Stimulated activated CD8-positive, alpha-beta memory T cell treated with anti-CD3 and anti-CD28 coated beads, Interleukin-12 subunit alpha, Interleukin-12 subunit beta, amount 100 ng/mL, for 1 hour (primary cell): Measurements from ENCODE around the gene ITM2B.
"Not testable (repeated sequence)": the region's sequence is repeated elsewhere in the genome, so short reads cannot be mapped to it uniquely, and the experiment has no call there.

Experiments
- DNase-seq: peaks from one replicate; pipeline ENCODE4 v3.0.0-alpha.2; 2020; ENCODE audit warnings: low read depth

The ITM2B gene

DNA sequence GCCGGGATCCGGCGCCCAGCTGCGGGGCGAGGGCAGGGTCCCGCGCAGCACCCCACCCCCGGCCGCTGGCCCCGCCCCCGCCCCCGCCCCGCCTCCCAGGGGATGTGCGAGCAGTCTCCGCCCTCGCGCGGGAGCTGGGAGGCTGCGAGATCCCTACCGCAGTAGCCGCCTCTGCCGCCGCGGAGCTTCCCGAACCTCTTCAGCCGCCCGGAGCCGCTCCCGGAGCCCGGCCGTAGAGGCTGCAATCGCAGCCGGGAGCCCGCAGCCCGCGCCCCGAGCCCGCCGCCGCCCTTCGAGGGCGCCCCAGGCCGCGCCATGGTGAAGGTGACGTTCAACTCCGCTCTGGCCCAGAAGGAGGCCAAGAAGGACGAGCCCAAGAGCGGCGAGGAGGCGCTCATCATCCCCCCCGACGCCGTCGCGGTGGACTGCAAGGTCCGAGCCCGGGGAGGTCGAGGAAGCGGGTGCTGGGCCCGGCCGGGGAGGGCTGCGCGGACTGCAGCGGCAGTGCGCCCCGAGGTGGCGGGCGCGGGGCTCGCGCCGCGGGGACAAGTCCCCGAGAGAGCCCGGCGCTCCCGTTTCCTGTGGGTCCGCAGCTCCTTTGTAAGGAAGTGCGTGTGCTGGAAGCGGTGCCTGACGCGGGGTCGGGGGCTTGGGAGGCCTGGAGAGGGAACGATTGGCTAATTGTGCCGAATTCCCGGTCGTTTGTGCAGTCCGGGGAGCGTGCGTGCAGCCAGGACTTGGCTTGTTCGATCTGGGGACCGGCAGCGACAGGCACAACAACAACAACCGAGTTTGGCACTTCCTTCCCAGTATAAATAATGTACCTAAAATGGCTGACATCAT is at the start of gene ITM2B:
Gene ITM2B (plus strand): TSS at position 161 of the 843 bp plus-strand sequence. CDS start 155 bp downstream, at position 316.
- peak; percentile 46 for DNase-seq

DNA sequence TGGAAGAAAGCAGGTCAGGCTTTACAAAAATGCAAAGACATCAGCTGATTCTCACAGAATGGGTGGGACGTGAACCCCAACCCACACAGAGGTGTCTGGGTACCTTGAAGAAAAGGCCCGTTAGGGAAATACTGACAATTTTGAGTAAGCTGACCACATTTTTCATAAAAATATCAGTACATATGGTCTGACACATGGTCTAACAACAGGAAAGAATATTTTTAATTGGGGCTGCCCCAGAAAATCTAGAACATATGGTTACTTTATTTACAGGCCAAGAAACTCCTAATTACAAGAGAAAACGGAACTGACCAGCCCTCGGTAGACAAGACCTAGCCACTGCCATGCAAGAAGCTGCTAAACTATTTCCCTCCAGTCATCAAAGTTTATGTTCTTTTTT is 48.7 kb upstream of the ITM2B start:
- DNase-seq, result no peak

DNA sequence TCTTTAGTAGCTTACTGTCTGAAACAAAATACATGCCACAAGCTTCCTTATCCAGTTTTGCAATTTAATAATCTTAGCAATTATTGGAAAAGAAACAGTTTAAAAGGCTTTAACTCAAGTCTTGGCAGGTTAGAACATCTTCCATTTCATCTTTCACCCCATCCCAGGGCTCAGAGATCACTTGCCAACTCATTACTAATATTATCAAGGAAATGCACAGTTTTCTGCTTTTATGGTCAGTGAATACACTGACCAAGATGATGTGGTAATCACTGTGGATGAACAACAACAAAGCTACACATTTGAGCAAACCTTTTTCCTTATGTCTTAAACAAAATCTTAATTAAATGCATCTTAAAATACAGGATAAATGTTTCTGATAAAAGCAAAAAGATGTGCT is 48.0 kb upstream of the ITM2B start:
- DNase-seq, result no peak

DNA sequence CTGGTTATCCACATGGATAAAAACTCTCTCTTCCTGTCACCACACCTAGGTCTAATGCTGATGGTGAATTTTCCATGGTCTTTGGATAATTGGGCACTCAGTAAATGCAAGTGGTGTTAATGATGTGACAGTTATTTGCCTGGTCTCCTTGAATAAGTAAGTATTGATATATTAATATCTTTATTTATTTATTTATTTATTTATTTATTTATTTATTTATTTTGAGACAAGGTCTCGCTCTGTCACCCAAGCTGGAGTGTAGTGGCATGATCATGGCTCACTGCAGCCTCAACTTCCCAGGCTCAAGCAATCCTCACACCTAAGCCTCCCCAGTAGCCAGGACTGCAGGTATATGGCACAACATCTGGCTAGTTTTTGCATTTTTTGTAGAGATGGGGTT is 46.3 kb upstream of the ITM2B start:
- no peak for DNase-seq

DNA sequence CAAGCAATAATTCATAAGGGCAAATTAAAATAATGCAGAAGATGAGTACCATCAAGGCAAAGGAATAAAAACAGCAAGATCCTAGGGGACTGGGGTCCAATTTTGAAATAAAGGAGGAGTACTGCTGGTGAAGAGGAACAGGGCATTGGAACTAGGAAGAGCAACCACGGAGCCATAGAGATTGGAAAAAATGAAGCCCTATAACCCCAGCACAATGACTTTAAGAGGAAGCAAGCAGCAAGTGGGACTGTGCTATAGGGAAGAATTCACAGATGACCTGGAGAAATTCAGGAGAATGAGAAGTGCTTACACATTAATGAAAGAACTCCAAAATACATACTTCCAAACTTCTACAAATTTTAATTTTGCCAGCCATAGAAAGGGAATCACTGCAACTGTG is 44.9 kb upstream of the ITM2B start:
- DNase-seq, result no peak

DNA sequence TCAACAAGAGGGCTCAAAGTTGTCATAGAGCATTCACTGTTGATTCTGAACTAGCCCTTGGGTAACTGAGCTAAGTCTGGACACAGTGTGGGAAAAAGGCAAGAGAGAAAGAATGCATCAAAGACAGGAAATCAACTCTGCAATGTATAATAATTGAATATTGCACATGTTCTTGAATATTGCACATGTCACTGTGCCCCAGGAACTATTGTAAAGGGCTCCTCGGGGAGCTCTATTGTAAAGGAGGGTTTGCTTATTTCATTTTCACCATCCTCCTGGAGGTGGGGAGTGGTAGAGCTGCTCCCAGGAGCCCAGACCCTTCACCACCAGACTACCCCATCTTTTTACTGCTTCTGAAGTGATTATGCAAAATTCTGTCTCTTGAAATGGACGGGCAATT is 44.4 kb upstream of the ITM2B start:
- DNase-seq, result no peak

DNA sequence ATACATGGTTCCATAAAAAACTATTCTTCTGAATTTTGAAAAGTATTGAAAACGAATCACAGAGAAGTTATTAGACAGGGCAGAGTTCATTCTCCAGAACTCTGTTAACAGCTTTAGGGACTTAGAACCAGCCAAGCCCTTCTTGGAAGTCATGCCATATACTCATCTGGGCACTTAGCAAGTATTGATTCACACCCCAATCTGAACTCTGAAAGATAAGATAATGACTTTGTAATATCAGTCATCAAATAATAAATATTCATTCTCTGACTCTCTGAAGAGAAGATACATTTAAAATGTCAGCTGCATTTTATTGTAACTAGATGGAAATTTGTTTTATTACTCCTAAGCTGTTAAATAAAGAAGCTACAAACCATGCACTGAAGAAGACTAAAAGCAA is 43.8 kb upstream of the ITM2B start:
- DNase-seq, result no peak

DNA sequence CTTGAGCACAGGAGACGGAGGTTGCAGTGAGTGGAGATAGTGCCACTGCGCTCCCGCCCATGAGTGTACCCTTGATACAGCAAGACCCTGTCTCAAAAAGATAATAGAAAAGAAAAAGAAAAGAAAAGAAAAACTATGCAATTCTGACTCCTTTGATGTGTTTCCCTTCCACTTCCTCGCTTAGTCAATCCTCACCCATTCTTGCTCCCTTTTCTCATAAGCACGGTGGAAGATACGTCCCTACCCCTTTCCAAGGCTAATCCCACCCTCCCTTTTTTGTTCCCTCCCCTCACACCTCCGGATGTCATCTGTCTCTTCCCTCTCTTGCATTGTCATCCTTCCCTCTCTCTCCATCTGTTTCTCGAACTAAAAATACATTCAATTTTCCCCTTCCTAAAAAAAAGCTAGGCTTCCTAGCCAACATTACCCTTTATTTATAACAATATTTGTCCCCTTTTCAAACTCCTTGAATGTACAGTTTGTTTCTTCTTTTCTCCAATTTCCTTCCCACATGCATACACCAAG is 40.5 kb upstream of the ITM2B start:
- no peak for DNase-seq

DNA sequence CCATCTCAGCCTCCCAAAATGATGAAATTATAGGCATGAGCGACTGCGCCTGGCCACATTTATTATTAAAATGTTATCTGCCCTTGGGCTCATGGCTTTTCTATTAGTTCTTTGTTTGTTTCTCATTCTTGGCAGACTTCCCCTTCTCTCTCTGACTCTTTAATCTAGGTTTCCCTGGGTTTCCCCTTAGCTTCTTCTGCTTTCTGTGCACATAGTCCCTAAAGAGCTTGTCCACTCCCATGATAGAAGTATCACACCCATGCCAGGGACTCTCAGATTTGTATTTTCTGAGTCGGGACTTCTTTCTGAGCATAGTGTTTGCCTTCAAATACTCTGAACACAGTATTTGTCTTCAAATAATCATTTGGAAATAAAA is 38.6 kb upstream of the ITM2B start:
- no peak for DNase-seq

DNA sequence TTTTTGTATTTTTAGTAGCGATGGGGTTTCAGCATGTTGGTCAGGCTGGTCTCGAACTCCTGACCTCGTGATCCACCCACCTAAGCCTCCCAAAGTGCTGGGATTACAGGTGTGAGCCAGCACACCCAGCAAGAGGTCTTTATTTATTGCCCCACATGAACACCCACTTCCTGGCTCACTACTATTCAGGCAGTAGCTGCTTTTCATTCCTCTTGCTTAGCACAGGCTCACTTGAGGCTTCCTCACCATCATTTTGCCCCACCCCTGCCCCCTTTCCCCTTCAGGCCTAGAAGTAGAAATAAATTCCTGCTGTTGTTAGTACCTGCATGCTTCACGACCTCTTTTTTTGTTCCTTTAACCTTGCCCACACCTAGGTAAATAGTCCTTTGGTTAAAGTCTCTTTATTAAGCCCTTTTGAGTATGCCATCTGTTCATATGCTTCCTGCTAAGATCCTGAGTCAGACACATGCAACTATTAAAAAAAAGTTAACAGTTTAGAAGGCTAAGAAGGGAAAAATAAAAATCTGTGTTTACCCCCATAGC is 33.5 kb upstream of the ITM2B start:
- no peak for DNase-seq

DNA sequence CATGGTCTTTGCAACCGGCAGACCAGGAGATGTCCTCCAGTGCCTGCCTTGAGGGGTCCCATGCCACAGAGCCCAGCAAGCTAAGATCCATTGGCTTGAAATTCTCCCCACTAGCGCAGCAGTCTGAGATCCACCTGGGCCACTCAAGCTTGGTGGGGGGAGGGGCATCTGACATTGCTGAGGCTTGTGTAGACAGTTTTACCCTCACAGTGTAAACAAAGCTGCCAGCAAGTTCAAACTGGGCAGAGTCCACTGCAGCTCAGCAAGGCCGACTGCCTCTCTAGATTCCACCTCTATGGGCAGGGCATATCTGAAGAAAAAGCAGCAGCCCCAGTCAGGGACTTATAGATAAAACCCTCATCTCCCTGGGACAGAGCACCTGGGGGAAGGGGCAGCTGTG is 32.0 kb upstream of the ITM2B start:
- no peak for DNase-seq

DNA sequence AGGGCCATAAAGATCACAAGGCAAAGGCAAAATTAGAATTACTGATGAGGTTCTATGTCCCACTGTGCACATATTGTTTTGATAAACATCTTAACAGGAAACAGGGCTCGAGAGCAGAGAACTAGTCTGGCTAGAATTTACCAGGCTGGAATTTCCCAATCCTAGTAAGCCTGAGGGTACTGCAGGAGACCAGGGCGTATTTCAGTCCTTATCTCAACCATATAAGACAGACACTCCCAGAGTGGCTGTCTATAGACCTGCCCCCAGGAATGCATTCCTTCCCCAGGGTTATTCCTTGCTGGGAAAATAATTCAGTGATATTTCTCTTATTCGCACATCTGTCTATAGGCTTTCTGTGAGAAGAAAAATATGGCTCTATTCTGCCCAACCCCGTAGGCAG is 25.8 kb upstream of the ITM2B start:
- not testable (repeated sequence) for DNase-seq

DNA sequence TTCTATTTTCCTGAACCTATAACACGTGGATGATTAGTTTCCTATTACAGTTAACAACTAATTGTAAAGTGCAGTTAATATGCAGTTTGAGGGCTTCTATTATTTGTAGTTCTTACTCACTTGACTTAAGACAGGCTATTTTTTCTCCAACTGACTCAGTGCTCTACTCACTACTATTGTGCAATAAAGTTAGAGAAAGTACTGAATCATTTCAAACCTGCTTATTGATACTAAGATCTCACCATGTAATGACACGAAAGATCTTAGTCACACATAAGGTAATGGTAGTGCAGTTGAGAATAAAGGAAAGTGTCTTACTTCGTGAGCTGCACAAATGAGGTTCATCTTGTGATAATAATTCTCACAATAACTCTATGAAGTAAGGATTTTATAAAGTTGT is 22.8 kb upstream of the ITM2B start:
- DNase-seq, result no peak

DNA sequence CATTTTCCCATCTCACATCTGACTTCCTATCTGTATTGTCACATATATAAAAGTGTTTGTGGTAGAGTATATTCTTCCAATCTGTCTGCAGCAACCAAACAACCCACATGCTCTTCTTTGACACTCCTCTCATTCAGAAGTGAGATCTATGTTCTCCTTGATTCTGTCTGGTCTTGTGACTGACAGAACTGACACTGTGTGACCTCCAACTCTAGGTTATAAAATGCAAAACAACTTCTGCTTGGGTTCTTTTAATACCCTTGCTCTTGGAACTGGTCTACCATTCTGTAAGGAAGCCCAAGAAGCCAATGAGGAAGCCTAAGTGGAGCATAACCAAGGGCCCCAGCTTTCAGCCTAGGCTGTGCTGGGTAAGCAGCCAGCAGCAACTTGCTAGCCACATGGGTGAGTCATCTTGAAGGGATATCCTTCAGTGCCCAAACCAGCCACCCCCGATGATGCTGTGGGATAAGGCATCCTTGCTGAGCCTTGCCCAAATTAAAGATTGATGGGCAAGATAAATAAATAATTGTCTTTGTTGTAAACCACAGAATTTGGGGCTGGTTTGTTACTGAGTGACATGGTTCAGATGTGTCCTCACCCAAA is 18.4 kb upstream of the ITM2B start:
- no peak for DNase-seq

DNA sequence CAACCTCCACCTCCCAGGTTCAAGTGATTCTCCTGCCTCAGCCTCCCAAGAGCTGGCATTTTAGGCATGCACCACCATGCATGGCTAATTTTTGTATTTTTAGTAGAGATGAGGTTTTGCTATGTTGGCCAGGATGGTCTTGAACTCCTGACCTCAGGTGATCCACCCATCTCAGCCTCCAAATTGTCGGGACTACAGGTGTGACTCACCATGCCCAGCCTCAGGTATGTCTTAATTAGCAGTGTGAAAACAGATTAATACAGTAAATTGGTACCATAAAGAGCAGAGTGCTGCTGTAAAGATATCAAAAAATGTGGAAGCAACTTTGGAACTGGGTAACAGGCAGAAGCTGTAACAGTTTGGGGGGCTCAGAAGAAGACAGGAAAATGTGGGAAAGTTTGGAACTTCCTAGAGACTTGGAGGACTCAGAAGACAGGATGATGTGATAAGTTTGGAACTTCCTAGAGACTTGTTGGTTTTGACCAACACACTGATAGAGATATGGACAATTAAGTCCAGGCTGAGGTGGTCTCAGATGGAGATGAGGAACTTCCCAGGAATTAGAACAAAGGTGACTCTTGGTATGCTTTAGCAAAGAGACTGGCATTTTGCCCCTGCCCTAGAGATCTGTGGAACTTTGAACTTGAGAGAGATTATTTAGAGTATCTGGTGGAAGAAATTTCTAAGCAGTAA is 17.3 kb upstream of the ITM2B start:
- not testable (repeated sequence) for DNase-seq

DNA sequence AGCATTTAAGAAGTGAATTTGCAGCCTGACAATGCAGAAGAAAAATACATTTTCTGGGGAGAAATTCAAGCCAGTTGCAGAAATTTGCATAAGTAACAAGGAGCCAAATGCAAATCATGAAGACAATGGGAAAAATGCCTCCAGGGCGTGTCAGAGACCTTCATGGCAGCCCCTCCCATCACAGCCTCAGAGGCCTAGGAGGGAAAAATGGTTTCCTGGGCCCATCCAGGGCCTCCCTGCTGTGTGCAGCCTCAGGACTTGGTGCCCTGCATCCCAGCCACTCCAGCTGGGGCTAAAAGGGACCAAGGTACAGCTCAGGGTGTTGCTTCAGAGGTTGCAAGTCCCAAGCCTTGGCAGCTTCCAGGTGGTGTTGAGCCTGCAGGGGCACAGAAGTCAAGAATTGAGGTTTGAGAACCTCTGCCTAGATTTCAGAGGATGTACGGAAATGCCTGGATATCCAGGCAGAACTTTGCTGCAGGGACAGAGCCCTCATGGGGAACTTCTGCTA is 16.7 kb upstream of the ITM2B start:
- no peak for DNase-seq

DNA sequence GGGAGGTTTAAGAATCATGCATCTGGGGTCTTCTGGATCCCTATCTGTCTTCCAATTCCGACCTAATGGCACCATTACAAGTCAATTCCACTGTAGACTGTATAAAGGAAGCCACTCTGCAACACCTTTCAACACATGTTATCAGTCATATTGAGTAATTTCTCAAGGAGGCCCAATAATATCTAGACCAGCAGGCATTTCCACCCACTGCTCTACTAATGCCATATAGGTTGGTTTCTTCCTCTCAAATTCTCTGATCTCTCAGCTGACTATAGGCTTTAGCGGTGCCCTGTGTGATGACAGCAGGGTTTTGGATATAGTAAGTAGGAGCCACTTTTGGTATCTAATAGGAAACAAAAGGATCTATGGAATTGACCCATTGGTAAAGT is 12.4 kb upstream of the ITM2B start:
- DNase-seq, result no peak

DNA sequence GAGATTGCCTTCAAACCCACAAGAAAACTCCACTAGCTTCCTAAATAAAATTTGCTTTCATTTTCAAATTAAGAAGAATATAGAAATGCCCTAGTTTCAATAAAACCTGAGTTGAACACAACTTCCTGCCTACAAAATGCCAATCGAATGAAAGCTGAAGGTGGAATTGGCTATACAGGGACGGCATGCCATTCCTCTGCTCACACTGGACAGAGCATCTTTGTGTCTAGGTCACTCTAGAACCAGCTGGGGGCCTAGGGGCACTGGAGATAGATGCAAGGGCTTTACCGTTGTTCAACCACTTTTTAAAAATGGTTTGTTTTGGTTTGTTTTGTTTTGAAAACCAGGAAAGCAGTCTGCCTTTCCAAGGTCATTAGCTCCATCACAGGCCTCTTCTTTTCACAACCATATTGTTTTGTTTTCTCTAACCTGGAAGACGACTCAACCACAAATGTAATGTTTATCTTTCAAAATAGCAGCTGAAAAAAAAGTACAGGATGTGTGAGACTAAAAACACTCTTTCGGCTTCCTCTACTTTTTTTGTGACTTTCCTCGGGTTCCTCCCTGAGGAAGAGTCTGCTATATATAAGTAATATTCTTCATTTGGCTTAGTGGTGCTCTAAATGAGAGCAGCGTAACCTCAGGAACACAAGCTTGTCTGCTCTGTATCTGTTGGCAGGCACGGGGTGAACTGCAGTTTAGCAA is 11.9 kb upstream of the ITM2B start:
- no peak for DNase-seq

DNA sequence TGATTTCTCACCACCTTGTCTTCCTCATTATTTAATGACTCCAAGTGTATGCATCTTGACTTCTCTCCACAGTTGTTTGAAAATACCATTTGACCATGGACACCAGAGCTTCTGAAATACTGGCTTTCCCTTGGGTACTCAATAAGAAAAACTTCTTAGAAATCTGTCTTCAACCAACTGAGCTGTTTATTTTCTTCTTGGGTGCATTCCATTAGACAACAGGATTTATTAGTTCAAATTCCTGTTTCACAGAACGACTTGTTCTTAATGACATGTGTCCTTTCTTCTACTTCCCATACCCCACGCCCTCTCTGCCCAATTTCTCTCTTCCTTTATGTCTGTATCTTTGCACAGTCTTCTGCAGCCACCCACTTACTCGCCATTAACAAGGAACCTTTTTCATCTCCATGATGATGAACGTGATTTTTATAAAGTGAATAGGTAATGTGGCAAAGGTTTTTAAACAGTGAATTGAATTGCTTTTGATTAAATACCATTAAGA is 11.3 kb upstream of the ITM2B start:
- DNase-seq, result no peak

DNA sequence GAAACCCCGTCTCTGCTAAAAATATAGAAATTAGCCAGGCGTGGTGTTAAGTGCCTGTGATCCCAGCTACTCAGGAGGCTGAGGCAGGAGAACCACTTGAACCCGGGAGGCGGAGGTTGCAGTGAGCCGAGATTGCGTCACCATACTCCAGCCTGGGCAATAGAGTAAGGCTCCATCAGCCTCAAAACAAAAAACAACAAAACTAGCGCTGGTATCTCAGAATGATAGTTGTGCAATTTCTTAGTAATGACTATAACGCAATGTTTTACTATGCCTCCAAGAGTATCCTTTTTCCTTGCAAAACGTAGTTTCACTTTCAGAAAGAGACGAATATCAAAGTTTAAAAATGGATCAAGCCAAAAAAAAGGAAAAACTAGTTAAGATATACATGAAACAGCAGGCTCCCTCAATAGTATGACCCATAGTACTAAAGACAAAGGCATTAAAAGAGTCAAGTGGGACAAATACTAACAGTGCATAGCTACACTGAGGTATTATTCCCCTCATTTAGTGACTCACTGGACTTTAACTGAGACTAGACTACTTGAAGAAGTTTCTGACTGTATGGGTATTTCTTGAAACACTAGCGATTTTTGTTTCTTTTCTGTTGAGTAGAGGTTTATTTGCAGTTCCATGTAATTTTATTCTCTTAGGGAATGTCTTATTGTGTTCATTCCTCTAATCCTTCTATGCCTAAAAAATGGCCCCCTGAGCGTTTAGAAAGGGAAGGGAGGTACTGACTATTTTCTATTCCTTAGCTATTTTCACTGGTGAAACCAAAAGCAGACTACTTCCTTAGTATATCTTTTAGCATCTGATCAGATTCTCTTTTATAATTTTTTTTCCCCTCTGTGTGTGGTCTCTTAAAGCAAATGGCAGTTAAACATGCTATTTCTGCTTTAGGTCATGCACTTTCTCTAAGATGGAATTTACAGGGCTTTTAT is 10.4 kb upstream of the ITM2B start:
- DNase-seq, result no peak

DNA sequence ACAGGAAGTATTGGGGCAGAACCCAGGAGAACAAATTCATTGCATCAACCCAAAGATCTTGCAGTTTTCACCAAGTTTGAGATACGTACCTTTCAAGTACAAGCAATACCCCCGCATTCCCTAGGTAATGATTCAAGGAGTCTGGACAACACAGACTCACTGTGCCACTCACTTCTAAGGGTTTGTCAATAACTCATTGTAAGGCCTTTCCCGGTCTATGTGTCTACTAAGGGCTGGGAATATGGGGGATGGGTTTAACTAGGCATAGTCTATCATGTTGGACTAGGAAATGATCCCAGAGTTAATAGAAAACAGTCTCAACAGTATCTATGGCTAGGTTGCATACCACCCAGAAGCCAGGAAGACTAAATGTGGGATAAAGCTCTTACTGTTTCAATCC is 8.3 kb upstream of the ITM2B start:
- no peak for DNase-seq
